NCI-H2029 (cell line): Measurements from ENCODE around the gene CD59.
A peak's percentile ranks its signal among the peaks of the same experiment; 100 is the strongest.

Experiments
- DNase-seq: peaks from one replicate; lab custom pipeline; 2025; lab: John Stamatoyannopoulos, UW

CD59 gene, protein sequence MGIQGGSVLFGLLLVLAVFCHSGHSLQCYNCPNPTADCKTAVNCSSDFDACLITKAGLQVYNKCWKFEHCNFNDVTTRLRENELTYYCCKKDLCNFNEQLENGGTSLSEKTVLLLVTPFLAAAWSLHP

DNA sequence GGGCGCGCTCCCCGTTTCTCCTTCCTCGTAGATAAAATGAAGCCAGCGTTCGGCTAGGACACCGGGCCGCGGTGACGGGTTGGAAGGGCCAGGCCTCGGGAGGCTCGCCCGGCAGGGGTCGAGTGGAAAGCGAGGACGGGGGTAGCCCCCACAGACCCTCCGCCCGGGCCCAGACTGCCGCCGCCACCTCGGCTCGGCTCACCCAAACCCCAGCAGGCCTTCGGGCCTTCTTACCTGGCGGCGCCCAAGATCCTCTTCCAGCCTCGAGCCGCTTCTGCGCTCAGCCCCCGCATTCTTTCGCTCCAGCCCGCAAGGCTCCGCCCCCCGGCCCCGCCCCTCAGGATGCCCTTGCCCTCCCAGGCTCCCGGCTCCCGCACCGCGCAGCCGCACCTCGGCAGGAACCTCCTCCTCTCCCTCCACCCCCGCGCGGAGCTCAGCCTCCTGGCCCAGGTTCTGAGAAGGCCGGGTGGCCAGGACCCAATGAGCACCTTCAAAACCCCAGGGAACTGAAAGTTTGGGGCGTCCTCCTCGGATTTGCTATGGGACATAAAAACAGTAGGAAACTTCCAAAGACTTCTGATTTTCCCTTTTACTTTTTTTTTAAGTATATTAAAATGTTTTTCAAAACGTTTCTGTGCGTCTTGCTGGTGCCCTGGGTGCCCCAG is at the start of gene CD59:
CD59 (minus strand) TSS at position 276 of the 665 bp plus-strand sequence. CDS start 13,978 bp downstream, outside the sequence.
- DNase-seq: peak; percentile 87

- DNase-seq: no peak
Observed at GRCh38 chr11:33785609-33786008, 49.4 kb upstream of the CD59 start.

- no peak for DNase-seq
Observed at GRCh38 chr11:33779849-33780528, 43.8 kb upstream of the CD59 start.

DNA sequence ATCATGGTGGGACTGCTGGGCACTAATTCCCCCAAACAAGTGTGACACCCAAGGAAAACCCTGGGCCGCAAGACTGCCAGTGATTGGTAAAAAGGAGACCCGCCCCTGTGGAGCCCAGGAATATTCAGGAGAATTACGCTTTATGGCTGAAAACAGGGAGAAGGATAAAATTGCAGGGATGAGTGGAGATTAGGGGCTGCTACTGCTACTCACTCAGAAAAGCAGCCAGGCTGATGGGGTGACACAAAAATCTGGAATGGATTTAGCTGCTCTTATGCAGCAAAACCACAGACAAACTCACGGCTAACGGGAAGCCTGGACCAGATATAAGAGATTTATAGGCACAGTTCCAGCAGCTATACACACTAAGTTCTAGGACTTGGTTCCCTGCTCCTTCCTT is 42.5 kb upstream of the CD59 start:
- no peak for DNase-seq

DNA sequence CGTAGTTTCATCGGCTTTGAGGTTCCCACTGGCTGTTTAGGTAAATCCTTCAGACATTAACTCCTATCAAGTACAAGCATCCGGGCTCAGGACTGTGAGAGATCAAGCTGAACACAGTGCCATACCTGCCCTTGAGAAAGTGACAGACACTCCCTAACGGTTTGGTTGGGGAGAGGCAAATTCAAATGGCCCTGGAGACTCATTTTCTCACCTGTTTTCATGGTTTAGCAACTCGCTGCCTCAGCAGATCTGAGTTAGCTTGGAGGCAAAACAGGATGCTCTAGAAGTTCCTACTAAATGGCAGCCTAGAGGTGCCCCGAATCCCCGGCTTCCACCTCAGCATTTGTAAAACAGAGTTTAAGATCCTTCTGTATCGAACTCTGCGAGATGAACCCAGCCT is 41.7 kb upstream of the CD59 start:
- no peak for DNase-seq

DNA sequence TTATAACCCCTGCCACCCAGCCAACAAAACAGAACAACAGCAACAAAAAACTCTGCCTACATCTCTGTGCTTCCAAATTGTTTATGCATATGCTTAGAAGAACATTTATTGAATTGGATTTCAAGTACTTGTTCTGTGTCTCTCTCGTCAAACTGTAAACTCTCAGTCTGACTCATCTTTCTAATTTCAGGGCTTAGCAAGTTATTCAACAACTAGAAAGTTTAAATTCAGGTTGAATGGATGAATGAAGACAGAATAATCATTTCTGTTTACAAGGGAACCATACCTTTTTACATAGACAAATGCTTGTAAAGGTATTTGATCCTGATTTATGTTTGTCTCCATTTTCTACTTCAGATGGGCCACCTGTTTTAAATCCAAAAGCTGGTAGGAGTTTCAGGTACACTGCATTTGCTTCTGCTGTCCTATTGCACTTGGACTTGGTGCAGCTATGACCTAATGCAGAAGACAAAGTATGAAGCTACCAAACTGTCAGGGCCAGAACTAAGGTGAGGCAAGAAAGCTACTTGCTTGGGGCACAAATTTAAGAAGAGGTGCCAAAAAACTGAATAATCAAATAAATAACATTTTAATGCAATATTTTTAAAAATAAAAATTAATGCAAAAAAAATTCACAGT is 39.7 kb upstream of the CD59 start:
- DNase-seq: no peak

DNA sequence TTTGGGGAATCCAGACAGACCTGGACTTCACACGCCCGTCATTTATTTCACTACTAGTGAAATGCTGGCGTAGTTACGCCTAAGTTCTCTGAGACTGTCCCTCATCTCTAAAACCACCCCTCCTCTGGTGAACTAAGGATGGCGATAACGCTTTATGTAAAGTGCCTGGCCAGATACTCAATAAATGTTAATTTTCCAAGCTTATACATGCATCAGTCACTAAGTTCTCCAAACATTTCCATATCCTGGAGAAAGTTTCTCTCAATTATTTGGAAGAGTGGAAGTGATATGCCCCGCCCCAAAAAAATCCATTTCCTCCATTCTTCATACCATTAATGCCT is 39.2 kb upstream of the CD59 start:
- no peak for DNase-seq

- no peak for DNase-seq
Observed at GRCh38 chr11:33774736-33775466, 38.7 kb upstream of the CD59 start.

DNA sequence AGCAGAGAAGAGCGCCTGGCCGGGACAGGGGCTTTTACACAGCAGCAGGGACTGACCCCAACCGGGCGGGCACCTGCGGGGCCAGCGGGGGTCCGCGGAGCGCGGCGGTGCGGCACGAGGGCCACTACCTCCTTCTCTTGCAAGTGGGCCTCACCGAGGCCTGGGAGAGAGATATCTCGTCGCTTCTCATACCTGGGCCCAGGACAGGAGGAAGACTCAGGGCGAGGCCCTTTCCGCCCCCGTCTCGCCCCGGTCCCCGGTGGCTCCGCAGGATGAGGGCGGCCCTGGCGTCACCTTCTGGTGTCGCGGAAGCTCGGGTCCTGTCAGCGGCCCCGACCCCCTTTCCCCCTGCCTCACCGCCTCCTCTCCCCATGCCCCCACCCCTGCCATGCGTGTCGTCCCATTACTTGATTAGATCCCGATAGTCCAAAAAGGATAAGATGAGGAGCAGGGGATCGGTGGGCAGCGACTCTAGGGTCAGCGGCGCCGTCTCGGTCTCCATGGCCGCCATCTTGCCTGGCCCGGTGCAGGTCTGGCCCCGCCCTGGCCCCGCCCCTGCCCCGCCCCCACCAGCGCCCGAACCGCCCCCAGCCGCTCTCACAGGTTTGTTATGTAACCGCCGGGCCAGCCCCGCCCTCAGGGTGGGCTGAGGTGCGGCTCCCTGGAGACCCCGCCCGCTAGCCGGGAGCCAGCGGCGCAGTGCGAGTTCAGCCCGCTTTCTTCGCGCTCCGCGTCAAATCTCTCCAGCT is 37.9 kb upstream of the CD59 start, which contains the start of gene FBXO3:
FBXO3 (minus strand) TSS at position 534 of the 749 bp plus-strand sequence; CDS start at position 511, 23 bp downstream.
- DNase-seq: peak; percentile 85

GRCh38 chr11:33773404-33773986 is 37.3 kb upstream of the CD59 start:
- no peak for DNase-seq

DNA sequence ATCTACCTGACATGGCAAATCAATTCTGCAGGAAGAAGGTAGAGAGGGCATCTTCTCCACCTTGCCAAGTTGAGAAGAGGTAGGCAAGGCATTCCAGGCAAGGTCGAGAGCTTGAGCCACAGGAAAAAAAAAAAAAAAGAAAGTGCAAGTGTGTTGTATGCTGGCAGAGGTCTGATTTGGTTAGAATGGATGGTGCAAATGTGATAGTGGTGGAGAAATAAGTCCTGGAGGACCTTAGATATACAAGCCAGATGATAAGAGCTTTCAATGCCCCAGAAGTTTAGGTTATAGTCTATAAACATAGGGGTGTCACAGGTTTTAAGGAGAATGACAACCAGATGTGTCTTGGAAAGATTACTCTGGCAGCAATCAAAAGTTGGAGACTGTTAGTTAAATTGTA is 36.6 kb upstream of the CD59 start:
- no peak for DNase-seq

- DNase-seq: no peak
Observed at GRCh38 chr11:33772300-33772699, 36.1 kb upstream of the CD59 start.

DNA sequence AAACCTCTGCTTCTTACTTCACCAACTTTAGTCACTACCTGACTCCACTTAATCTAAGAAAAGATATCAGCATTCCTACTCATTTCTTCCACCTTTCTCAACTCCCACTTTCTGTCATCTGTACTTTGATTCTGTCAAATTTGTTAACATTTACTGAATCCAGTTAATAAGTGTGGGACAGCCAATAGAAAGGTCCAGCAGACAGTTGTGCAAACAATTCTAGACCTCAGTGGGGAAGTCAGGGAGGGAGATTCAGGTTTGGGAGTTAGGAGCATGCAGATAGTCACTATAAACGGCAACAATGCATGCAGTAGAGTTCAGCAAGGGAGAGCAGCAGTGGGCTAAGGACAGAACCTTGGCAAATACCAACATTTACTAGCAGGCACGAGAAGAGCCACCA is 34.0 kb upstream of the CD59 start:
- DNase-seq: no peak

GRCh38 chr11:33769542-33769941 is 33.3 kb upstream of the CD59 start:
- no peak for DNase-seq

- no peak for DNase-seq
Observed at GRCh38 chr11:33767624-33768023, 31.4 kb upstream of the CD59 start.

GRCh38 chr11:33766085-33766484 is 29.9 kb upstream of the CD59 start:
- no peak for DNase-seq

GRCh38 chr11:33761471-33761870 is 25.2 kb upstream of the CD59 start:
- DNase-seq: no peak

DNA sequence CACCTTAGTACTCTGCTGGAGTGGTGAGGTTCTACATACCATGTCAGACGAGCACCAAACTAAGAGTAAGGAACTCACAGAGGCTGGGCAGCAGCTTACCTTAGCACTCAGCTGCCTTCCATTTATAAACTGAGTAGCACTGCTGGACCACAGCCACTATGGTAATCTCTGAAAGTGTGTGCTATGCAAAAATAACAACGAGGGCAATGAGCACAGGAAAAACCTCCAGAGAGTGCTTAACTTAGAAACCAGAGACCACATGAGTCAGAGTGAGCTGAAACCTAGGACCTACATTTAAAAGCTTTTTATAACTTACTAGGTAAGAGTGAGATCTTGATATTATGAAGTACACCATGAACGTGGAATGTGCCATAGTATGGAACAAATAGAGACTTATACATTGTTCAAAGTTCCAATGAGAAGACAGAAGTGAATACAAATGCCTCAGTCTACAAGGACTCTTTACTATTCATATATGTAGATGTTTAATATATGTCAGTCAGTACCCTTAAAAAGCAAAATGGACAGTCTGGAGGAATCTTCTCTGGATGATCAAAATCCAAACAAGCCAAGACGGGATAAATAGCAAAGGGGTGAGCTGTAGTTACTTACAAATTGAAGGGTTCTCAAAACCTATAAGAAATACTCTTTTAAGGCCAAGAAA is 17.2 kb upstream of the CD59 start:
- DNase-seq: no peak

GRCh38 chr11:33751878-33752277 is 15.7 kb upstream of the CD59 start:
- no peak for DNase-seq

DNA sequence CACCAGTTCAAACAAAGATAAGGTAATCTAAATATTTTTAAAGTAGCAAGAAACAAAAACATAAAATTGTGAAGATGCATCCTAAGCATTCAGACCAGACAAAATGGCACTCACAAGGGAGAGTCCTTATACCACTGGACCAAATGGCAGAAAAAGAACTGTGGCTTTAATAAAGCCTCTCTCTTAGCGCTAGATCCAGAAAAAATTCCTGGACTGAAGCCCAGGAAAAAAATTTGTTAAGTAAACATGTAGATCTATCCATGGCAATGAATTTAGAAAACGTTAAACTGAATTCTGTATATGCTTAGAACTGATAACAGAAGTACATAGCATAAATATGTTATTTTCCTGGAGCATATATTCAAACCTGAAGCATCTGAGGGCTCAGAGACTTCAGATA is 11.8 kb upstream of the CD59 start:
- peak; percentile 10 for DNase-seq

GRCh38 chr11:33743291-33743690 is 7.1 kb upstream of the CD59 start:
- no peak for DNase-seq
